ENCODE data around the gene SLC51B. TPM values are rescaled to one million over a fixed set of nuclear protein-coding genes. Genes with fewer than 3 reads are reported as not detected.

Gene SLC51B
- total RNA-seq, 1 experiment from 2014 or later, result not detected

GRCh38 chr15:65055201-65055870 is 10.1 kb downstream of the SLC51B start:
- TF ChIP-seq MAX (IDR thresholded peaks at IDR 0.05) (0 out of 2 replicates have a peak, but pooled peaks have one; percentile 26), TCF7L2 (IDR thresholded peaks at IDR 0.05; ENCODE audit: borderline replicate concordance, extremely low read depth, insufficient read depth, insufficient read length) (no peak)
- no TSS peak for BruUV-seq (replicated peaks)
- no peaks in the 10 kb centered on the region for H4K20me1 ChIP-seq (ENCODE audit: insufficient read depth)
- no peaks in the 10 kb centered on the region for H3K79me2 ChIP-seq (ENCODE audit: insufficient read depth, low read length)
- no peak overlapping the region for H3K9ac ChIP-seq (ENCODE audit: low read length)
- peak overlapping the region; percentile 19; the same call in 1 of the 2 replicates for H3K4me2 ChIP-seq (ENCODE audit: low read length)
- no peak overlapping the region for H3K4me3 ChIP-seq (replicated peaks in 1 of 2; ENCODE audit: low read depth in 1 of 2, low read length in 2 of 2)
- H3K4me1 ChIP-seq (ENCODE audit: control insufficient read depth in 1 of 2, insufficient read depth in 2 of 2, low read length in 2 of 2), result peaks cover 23 to 39% of the 10 kb centered on the region in 2 experiments
- ChIA-PET POLR2A (interaction anchor here (1.2 kb wide), 1 partner anchor 249 kb away, joined by 5 read pairs; the partner anchor contains the start of gene RNU5B-1), RAD21 (ENCODE audit: low non-redundant PET in 1 of 2, low total read pairs in 2 of 2, uncharacterized antibody in 2 of 2, unreplicated experiment in 2 of 2) (interaction anchor here in 1 of 2 experiments (0.7 kb wide), 1 partner anchor 9 kb away, joined by 3 read pairs; no protein-coding TSS in a partner anchor), CTCF (interaction anchor here (0.8 to 6.5 kb wide), 9 partner anchors 11 to 242 kb away, joined by 3 to 52 read pairs (median 5); no protein-coding TSS in a partner anchor)
- no peaks in the 10 kb centered on the region for H3K27me3 ChIP-seq (ENCODE audit: insufficient read depth, low read length)
- intact Hi-C loops (cut with micrococcal nuclease), result loop anchor here (2.0 kb wide), 3 partner anchors 23 to 241 kb away; partner anchors contain the start of gene RNU5A-1
- DNase-seq (ENCODE audit: low read depth, low spot score) (no peak), ATAC-seq (no peak)
- no peaks in the 10 kb centered on the region for H3K9me2 ChIP-seq (ENCODE audit: insufficient read depth)
- no peak overlapping the region for H3K27ac ChIP-seq (ENCODE audit: low read depth, low read length)
- H2AFZ ChIP-seq (ENCODE audit: low read depth, low read length, poor library complexity, severe bottlenecking), result no peak overlapping the region
- no peaks in the 10 kb centered on the region for H3K9me3 ChIP-seq (ENCODE audit: control insufficient read depth in 1 of 2, insufficient read depth in 1 of 2, low read depth in 1 of 2, low read length in 2 of 2)
- no peaks in the 10 kb centered on the region for H3K36me3 ChIP-seq (ENCODE audit: control insufficient read depth in 1 of 2, insufficient read depth in 2 of 2, low read length in 2 of 2)

DNA sequence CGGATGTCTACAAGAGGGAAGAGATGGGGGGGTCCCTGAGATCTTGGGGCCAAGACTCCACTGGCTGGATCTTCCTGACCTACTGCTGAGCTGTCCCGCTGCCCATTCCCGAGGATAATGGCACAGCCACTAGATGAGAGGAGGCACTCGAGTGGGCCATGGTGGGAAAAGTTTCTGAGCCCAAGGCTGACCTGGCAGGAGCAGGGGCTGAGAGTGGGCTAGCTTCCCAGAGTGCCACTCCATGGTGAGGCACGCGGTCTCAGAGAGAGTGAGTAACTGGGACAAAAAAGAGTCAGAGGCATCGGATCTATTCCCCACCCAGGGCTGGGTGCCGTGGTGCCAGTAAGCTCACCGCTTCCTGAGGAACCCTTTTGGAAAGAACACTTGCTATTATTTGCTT is 10.9 kb downstream of the SLC51B start:
- ChIA-PET POLR2A (interaction anchor here (1.2 kb wide), 1 partner anchor 249 kb away, joined by 5 read pairs; the partner anchor contains the start of gene RNU5B-1), RAD21 (ENCODE audit: low non-redundant PET in 1 of 2, low total read pairs in 2 of 2, uncharacterized antibody in 2 of 2, unreplicated experiment in 2 of 2) (no interaction called here), CTCF (interaction anchor here (1.2 to 6.5 kb wide), 5 partner anchors 12 to 241 kb away, joined by 3 to 52 read pairs (median 4); no protein-coding TSS in a partner anchor)
- Histone ChIP-seq H3K9me2 (ENCODE audit: insufficient read depth) (no peaks in the 10 kb centered on the region), H3K9ac (ENCODE audit: low read length) (no peak overlapping the region), H3K4me3 (replicated peaks in 1 of 2; ENCODE audit: low read depth in 1 of 2, low read length in 2 of 2) (no peak overlapping the region), H3K9me3 (ENCODE audit: control insufficient read depth in 1 of 2, insufficient read depth in 1 of 2, low read depth in 1 of 2, low read length in 2 of 2) (no peaks in the 10 kb centered on the region), H2AFZ (ENCODE audit: low read depth, low read length, poor library complexity, severe bottlenecking) (no peak overlapping the region), H3K27me3 (ENCODE audit: insufficient read depth, low read length) (no peaks in the 10 kb centered on the region), H4K20me1 (ENCODE audit: insufficient read depth) (no peaks in the 10 kb centered on the region), H3K4me1 (ENCODE audit: control insufficient read depth in 1 of 2, insufficient read depth in 2 of 2, low read length in 2 of 2) (peaks cover 23 to 39% of the 10 kb centered on the region in 2 experiments), H3K79me2 (ENCODE audit: insufficient read depth, low read length) (no peaks in the 10 kb centered on the region), H3K4me2 (ENCODE audit: low read length) (no peak overlapping the region), H3K27ac (ENCODE audit: low read depth, low read length) (no peak overlapping the region), H3K36me3 (ENCODE audit: control insufficient read depth in 1 of 2, insufficient read depth in 2 of 2, low read length in 2 of 2) (no peaks in the 10 kb centered on the region)
- no TSS peak for BruUV-seq (replicated peaks)
- no peak for DNase-seq (ENCODE audit: low read depth, low spot score)
- no peak for ATAC-seq
- intact Hi-C loops (cut with micrococcal nuclease), result no loop called here
- no peak for TF ChIP-seq EGR1 (IDR thresholded peaks at IDR 0.05; ENCODE audit: low read depth)
- TF ChIP-seq CBX3 (IDR thresholded peaks at IDR 0.05; ENCODE audit: low read depth), result no peak

Data from HCT116 (cell line).